Stimulated activated CD8-positive, alpha-beta memory T cell treated with anti-CD3 and anti-CD28 coated beads, Interleukin-4, amount 100 ng/mL, for 24 hours (primary cell): Measurements from ENCODE around the gene NUBPL.
"Not testable (repeated sequence)": the region's sequence is repeated elsewhere in the genome, so short reads cannot be mapped to it uniquely, and the experiment has no call there.

ENCODE experiments used
- DNase-seq: peaks from one replicate; pipeline ENCODE4 v3.0.0-alpha.2; 2020; ENCODE audit warnings: low read depth

NUBPL gene

GRCh38 chr14:31677630-31678029 lies 116.4 kb downstream of the NUBPL start:
- no peak for DNase-seq

DNA sequence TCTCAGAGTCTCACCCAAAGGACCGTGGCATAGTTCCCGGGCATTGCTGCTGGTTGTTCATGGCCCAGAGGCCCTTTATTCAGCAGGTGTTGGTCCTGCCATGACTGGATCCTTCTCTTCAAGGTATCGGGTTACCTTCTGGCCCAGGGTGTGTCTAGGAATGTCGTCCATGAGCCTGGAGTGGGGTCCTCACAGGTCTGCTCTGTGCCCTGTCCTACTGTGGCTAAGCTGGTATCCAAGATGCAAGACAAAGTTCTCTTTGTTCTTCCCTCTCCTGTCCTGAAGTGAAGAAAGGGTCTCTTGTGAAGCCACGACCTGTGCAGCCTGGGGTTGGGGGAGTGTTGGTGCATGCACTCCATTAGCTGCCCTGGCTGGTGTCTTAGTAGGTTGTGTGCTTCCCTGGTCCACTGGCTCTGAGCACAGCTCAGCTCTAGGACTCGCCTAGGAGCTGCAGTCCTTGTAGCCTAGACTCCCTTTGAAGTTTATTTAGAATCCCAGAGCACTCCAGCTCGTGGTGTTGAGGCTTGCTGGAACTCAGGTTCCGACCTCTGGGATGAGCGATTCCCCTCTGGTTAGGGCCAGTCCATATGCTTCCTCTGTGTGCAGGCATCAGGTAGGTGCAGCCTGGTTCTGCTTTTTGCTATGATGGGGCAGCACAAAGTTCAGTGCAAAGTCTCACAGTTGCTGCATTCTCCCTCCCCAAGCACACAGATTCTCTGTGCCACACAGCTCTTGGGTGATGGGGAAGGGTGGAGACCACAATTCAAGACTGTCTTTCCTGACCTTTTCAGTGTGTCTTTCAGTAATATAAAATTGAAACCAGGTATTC lies 117.4 kb downstream of the NUBPL start:
- DNase-seq, result no peak

DNA sequence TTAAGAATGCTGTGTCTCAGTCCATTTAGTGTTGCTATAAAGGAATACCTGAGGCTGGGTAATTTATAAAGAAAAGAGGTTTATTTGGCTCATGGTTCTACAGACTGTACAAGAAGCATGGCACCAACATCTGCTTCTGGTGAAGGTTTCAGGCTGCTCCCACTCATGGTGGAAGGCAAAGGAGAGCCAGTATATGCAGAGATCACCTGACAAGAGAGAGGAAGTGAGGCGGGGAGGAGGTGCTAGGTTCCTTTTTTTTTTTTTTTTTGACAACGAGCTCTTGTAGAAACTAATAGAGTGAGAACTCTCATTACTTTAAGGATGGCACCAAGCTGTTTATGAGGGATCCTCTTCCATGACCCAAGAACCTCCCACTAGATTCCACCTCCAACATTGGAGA lies 121.6 kb downstream of the NUBPL start:
- no peak for DNase-seq

DNA sequence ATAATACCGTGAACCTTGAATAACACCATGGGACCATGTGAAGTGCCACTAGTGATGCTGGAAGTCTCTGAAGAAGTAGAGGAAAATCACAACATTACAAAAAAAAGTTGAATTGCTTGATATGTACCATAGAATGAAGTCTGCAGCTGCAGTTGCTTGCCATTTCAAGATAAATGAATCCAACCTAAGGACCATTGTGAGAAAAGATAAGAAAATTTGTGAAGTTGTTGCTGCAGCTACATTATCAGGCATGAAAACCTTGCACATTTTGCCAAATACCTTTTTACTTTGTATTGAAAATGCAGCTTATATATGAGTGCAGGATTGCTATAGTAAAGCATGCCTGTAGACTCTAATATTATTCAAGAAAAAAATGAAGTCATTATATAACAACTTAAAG lies 126.5 kb downstream of the NUBPL start:
- DNase-seq, result no peak

DNA sequence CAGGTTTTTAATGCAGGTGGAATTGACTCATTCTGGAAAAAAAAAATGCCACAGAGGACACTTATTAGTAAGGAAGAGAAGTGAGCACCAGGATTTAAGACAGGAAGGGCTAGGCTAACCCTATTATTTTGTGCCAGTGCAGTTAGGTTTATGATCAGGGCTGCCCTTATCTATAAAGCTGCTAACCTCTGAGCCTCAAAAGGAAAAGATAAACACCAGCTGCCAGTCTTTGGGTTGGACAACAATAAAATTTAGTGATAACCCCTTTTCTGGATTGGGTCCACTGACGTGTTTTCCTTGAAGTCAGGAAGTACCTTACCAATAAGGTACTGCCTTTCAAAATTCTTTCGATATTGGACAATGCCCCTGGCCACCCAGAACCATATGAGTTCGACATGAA lies 128.9 kb downstream of the NUBPL start:
- no peak for DNase-seq

DNA sequence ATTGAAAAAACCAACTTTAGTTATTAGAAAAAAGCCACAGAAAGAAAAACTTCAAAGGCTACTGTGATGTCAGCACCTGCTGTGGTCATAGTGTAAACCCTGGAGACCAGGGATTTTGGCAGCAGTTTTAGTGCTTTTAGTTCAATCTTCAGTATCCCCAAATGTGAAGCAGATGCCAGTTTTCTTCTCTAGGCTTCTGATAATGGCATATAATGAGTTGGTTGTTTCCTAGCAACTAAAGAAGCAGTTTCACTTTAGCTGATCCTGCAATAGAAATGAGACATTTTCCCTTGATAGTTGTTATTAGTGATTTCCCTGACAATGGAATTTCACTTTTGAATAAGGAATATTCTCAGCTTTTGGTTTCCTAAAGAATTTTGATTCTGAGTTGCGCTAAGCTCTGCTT lies 131.2 kb downstream of the NUBPL start:
- no peak for DNase-seq

- DNase-seq, result no peak
Measured at GRCh38 chr14:31696378-31696777, 135.2 kb downstream of the NUBPL start.

DNA sequence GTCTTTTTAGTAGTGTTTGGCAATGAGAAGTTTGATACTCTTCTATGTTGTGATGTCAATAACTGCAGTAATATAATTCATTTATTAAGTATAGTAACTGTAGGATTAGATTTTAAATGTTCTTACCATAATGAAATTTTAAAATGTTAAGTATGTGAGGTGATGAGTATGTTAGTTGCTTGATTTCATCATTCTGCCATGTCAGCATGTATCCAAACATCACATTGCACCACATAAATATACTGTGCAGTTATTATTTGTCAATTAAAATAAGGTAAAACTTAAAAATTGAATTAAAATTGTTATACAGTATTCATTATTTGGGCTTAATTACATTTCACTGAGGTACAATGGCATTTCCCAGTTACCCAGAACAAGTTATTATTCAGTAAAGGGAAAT lies 138.6 kb downstream of the NUBPL start:
- DNase-seq, result no peak

- no peak for DNase-seq
Measured at GRCh38 chr14:31700282-31701074, 139.3 kb downstream of the NUBPL start.

GRCh38 chr14:31702130-31702529 lies 140.9 kb downstream of the NUBPL start:
- DNase-seq, result no peak

DNA sequence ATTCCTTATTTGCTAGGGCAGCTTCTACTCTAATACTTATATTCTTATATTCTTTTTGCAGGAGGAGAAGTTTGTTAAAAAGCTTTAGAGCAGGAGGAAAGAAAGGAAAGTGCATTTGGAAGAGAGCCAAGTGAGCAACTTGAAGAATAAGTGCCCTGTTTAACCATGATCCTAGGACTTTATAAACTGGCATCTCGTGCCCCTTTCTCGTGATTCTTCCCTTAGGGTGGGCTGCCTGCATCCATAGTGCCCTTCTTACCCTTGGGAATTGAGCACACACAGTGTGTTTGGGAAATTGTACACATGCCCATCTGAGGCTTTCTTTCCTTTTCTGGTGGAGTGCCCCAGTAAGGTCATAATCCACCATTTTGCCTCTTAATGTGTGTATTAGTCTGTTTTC lies 141.9 kb downstream of the NUBPL start:
- no peak for DNase-seq

DNA sequence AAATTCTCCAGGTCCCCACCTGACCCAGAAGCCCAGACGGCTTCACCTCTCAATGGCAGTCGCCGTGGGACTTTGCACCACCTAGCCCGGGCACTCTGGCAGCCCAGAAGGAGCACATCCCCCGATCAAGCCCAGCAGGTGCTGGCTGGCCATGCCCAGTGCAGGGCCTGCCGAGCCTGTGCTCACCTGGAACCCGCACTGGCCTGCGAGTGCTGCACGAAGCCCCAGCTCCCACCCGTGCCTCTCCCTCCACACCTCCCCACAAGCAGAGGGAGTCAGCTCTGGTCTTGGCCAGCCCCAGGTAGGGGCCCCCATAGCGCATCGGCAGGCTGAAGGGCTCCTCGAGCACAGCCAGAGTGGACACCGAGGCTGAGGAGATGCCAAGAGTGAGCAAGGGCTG lies 144.5 kb downstream of the NUBPL start:
- DNase-seq, result no peak

GRCh38 chr14:31708661-31709060 lies 147.5 kb downstream of the NUBPL start:
- DNase-seq, result not testable (repeated sequence)

DNA sequence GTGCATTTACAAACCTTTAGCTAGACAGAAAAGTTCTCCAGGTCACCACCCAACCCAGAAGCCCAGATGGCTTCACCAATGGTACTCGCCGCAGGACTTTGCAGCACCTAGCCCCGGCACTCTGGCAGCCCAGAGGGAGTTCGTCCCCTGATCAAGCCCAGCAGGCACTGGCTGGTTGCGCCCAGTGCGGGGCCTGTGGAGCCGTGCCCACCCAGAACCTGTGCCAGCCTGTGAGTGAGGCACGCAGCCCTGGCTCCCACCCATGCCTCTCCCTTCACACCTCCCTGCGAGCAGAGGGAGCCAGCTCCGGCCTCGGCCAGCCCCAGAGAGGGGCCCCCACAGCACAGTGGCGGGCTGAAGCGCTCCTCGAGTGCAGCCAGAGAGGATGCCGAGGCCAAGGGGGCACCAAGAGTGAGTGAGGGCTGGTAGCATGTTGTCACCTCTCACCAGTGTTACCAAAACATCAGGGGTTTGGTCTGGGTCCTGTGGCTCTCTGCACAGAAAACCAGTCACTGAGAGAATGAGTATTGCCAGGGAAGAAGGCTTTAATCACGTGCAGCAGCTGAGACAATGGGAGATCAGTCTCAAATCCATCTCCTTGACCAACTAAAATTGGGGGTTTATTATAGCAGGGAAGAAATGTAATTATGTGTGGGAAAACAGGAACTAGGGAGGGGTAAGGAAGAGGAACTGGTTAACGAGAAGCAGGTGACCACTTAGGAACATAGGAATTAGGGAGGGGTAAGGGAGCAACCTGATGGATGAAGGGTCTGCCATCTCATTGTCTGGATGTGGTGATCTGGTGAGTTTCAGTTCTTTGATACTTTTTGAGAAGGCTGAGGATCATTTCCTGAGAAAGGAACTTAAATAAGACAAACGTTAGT lies 151.3 kb downstream of the NUBPL start:
- no peak for DNase-seq

- DNase-seq, result no peak
Measured at GRCh38 chr14:31716208-31716607, 155.0 kb downstream of the NUBPL start.

DNA sequence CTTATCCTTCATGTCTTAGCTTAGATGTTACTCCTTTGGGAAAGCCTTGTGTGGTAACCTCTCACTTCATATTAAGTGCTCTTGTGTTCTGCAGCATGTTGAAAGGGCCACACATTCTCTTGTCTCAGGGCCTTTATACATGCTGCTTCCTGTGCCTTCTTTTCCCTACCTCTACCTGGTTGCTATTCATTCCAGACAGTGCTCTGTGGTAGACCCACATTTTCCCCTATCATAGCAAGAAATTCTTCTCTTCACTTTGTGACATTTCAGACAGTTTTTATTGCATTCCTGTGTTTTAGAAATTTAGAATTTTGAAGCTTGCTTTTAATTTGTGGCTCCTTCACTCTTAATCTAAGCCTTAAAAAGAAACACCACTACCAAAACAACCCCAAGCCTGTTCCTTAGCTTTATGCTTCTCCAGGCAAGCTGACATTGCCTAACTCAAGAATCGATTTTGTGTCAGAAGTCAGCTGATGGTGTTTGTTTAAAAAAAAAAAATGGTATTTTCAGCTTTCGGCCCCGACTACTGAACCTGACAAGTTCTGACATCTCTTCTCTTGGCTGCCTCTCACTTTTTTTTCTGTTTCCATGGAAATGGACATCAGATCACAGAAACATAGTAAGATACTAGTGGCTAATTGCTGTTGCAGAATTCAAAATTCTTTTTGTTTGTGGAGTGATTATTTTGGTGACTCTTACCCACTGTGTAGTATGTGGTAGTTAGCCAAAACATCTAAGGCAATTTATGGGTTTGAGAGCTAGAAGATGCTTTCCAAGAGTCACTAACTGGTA lies 156.3 kb downstream of the NUBPL start:
- DNase-seq, result no peak

DNA sequence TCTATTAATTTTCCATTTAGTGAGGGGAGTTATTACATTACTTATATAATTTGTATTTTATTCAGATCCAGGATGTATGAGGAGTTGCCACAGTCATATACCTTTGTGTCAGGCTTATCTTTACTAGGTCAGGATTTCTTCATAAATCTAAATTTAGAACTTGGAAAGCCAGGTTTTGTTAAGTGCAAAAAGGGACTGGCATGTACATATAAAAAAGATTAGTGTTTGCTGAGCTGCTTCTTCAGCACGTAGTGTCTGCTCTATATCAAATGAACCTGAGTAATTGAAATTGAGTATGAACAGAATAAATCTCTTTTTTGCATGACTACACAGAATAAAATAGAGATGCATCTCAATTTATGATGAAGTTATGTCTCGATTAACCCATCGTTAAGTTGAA lies 157.4 kb downstream of the NUBPL start:
- DNase-seq, result no peak

- no peak for DNase-seq
Measured at GRCh38 chr14:31718985-31719384, 157.8 kb downstream of the NUBPL start.

DNA sequence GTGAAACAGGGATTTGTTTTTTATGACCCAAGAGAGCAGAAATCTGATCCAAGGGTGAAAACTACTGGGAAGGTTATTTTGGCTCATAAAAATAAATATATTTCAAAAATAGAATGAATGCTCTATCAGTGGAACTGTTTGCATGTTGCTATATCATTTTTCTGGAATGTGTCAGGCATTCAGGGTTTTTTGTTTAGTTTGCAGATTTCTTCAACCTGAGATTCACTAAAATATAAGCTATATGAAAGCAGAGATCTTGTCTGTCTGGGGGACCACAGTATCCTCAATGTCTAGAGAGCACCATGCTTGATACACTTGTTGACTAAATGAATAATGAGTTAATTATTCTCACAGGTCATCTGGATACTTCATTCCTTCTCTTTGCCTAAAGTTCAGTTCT lies 165.1 kb downstream of the NUBPL start:
- no peak for DNase-seq

DNA sequence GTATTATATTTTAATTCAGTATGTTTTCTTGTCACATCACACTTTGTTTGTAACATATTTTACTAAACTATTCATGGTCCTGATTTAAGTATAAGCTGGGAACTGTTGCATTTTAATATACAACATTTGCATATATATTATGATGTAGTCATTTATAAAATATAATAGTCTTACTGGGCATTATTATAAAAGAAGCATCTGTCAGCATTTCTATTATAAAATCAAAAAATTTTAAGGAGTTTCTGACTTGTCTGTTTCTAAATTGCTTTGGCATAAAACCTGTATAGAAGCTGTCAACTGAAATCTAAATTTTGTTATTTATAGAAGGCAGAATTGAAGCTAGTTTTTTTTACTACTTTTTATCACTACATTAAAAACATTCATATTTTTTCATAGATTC lies 166.6 kb downstream of the NUBPL start:
- DNase-seq, result no peak

GRCh38 chr14:31740688-31741087 lies 179.5 kb downstream of the NUBPL start:
- no peak for DNase-seq

- DNase-seq, result no peak
Measured at GRCh38 chr14:31745741-31746140, 184.5 kb downstream of the NUBPL start.
